GM06990 (cell line): ENCODE measurements around the gene C10orf53.

ENCODE experiments used
- DNase-seq: peaks from one replicate; pipeline ENCODE4 v3.0.0-alpha.2; 2011; ENCODE audit not compliant: insufficient read length; ENCODE audit errors: extremely low read depth
- H3K27me3 ChIP-seq: replicated peaks from 2 replicates; pipeline ENCODE4 v1.6.0; 2011; ENCODE audit warnings: low read length; ENCODE audit not compliant: control insufficient read depth, insufficient read depth
- H3K36me3 ChIP-seq: 2 replicates; pipeline ENCODE4 v1.5.1; 2011; ENCODE audit warnings: low read length; ENCODE audit not compliant: control insufficient read depth, insufficient read depth
- H3K4me3 ChIP-seq: replicated peaks from 2 replicates; pipeline ENCODE4 v1.5.1; 2011; ENCODE audit warnings: low read depth, mild to moderate bottlenecking, control low read depth, low read length
- TF ChIP-seq, protein P1 (sequence below): IDR thresholded peaks from 2 replicates; pipeline ENCODE4 v1.5.1; 2011; ENCODE audit warnings: low read length, control low read depth, mild to moderate bottlenecking, inconsistent platforms; ENCODE audit not compliant: insufficient read depth, poor library complexity, severe bottlenecking

Gene C10orf53

DNA sequence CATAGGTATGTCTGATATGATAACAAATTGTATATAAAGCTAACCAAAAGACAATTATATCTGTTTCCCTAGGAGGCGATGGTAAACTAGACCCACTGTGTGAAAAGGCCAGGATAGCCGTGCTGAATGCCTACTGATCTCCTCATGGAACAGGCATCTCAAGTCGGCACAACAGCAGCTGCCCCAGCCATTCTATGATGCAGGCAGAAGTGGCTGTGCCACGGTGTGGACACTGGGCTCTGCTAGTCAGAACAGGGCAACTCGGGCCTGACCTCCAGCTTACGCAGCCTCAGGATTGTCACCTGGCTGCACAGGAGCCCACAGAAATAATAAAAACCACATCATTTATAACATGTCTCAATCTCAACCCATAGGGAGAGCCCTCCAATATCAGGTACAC lies 15.0 kb downstream of the C10orf53 start:
- DNase-seq = no peak
- H3K4me3 ChIP-seq = no peak overlapping the region
- H3K36me3 ChIP-seq = no peaks in the 10 kb centered on the region
- TF ChIP-seq, protein P1, sequence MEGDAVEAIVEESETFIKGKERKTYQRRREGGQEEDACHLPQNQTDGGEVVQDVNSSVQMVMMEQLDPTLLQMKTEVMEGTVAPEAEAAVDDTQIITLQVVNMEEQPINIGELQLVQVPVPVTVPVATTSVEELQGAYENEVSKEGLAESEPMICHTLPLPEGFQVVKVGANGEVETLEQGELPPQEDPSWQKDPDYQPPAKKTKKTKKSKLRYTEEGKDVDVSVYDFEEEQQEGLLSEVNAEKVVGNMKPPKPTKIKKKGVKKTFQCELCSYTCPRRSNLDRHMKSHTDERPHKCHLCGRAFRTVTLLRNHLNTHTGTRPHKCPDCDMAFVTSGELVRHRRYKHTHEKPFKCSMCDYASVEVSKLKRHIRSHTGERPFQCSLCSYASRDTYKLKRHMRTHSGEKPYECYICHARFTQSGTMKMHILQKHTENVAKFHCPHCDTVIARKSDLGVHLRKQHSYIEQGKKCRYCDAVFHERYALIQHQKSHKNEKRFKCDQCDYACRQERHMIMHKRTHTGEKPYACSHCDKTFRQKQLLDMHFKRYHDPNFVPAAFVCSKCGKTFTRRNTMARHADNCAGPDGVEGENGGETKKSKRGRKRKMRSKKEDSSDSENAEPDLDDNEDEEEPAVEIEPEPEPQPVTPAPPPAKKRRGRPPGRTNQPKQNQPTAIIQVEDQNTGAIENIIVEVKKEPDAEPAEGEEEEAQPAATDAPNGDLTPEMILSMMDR = no peak
- no peaks in the 10 kb centered on the region; the same call in none of the 2 replicates for H3K27me3 ChIP-seq

DNA sequence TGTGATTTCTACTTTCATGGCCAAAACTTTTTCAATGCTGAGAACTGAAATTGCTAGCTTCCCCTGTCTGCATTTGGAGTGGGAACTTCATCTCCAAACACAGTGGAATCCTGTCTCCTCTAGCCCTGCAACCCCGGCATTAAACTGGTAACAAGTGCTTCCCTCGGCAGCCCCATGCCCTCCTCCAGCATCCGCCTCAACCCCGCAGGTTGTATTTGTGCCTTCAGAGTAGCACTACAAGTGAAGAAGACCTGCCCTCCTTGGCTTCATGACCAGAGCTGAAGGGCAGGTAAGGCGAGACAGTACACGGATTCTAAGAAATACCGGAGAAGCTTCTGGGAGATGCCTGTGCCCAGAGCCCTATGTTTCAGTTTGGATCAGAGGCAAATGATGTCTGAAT lies 16.9 kb downstream of the C10orf53 start:
- TF ChIP-seq, protein P1 = no peak
- DNase-seq = no peak
- no peak overlapping the region for H3K4me3 ChIP-seq
- H3K36me3 ChIP-seq = no peaks in the 10 kb centered on the region
- H3K27me3 ChIP-seq = no peaks in the 10 kb centered on the region; the same call in 1 of the 2 replicates

- Histone ChIP-seq H3K4me3 (no peak overlapping the region), H3K27me3 (no peaks in the 10 kb centered on the region; the same call in 1 of the 2 replicates), H3K36me3 (no peaks in the 10 kb centered on the region)
- TF ChIP-seq, protein P1 = no peak
- DNase-seq = no peak
Observed at GRCh38 chr10:49698679-49699078, 19.2 kb downstream of the C10orf53 start.

GRCh38 chr10:49700211-49700610 lies 20.8 kb downstream of the C10orf53 start:
- Histone ChIP-seq H3K36me3 (no peaks in the 10 kb centered on the region), H3K27me3 (no peaks in the 10 kb centered on the region; the same call in 1 of the 2 replicates), H3K4me3 (no peak overlapping the region)
- DNase-seq = no peak
- TF ChIP-seq, protein P1 = no peak

DNA sequence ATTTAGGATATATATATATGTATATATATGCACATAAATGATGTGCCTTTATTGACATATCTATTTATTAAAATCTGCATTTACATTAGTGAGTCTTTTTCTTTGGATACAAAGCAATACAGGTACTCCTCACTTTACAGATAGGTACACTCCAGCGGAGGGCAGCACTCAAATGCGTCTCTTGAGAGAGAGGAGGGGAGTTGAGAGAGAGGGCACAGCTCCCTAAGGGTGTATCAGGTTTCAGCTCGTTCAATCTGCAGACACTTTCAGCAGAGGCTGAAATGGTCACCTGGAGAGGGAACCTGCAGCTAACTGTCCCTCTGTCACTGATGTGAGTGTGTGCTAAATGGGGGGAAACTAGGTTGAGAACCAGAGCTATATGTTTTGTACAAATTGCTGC lies 21.5 kb downstream of the C10orf53 start:
- no peaks in the 10 kb centered on the region for H3K36me3 ChIP-seq
- TF ChIP-seq, protein P1 = no peak
- H3K4me3 ChIP-seq = no peak overlapping the region
- DNase-seq = no peak
- H3K27me3 ChIP-seq = no peaks in the 10 kb centered on the region; the same call in 1 of the 2 replicates

- Histone ChIP-seq H3K4me3 (no peak overlapping the region), H3K36me3 (no peaks in the 10 kb centered on the region)
- TF ChIP-seq, protein P1 = no peak
Observed at GRCh38 chr10:49707585-49707984, 28.1 kb downstream of the C10orf53 start.

More at GRCh38 chr10:49707585-49707984, 28.1 kb downstream of the C10orf53 start:
- H3K27me3 ChIP-seq = no peaks in the 10 kb centered on the region; the same call in none of the 2 replicates
- no peak for DNase-seq
